Lower leg skin (tissue), 4 donors: ENCODE measurements around the gene KCTD10. TPM values are rescaled to one million over a fixed set of nuclear protein-coding genes. Genes with fewer than 3 reads are reported as not detected.

Experiments used
- DNase-seq, 2 donors: peaks; one replicate each; pipeline ENCODE4 v3.0.0-alpha.2; 2019; ENCODE audit warnings: low spot score in 2 of 2
- H3K4me3 ChIP-seq: fragments of 200-600 bp; sonication (generic); 2 replicates; pipeline ENCODE4 v1.5.1; 2017; ENCODE audit warnings: mild to moderate bottlenecking, low read depth; ENCODE audit not compliant: poor library complexity, severe bottlenecking
- POLR2A ChIP-seq, 2 donors: fragments of 450-650 bp; IDR thresholded peaks; one replicate each; pipeline ENCODE4 v1.6.1; 2016 to 2017; ENCODE audit warnings: antibody characterized with exemption in 2 of 2, mild to moderate bottlenecking in 1 of 2, moderate library complexity in 1 of 2
- WGBS, 2 donors: methylation state at CpG; one replicate each; pipeline ENCODE4 v1.1.5; 2018; 5-methylcytosine and 5-hydroxymethylcytosine counted together
- intact Hi-C: fragments of 100-400 bp; cut with DNase I; formaldehyde crosslinking; loops from one replicate; pipeline ENCODE4 v1.15.0; 2023; ENCODE audit warnings: low total_unique reads
- total RNA-seq, 4 donors: library from RNA; depleted of rRNA; stranded (reverse); fragments of >200 nt; gene quantifications; one replicate each; pipeline ENCODE4 v1.1.0, GENCODE V29; 2016
- TF ChIP-seq, protein P1 (sequence below), 3 donors: fragments of 450-650 bp; IDR thresholded peaks; one replicate each; pipeline ENCODE4 v1.5.1; 2016; ENCODE audit warnings: antibody characterized with exemption in 3 of 3, mild to moderate bottlenecking in 3 of 3, moderate library complexity in 2 of 3

KCTD10 gene
- total RNA-seq, 4 donors from 2014 or later = 22.3 to 60.1 (median 44.1) TPM

GRCh38 chr12:109488051-109488665 is 11.1 kb upstream of the KCTD10 start:
- TF ChIP-seq, protein P1, sequence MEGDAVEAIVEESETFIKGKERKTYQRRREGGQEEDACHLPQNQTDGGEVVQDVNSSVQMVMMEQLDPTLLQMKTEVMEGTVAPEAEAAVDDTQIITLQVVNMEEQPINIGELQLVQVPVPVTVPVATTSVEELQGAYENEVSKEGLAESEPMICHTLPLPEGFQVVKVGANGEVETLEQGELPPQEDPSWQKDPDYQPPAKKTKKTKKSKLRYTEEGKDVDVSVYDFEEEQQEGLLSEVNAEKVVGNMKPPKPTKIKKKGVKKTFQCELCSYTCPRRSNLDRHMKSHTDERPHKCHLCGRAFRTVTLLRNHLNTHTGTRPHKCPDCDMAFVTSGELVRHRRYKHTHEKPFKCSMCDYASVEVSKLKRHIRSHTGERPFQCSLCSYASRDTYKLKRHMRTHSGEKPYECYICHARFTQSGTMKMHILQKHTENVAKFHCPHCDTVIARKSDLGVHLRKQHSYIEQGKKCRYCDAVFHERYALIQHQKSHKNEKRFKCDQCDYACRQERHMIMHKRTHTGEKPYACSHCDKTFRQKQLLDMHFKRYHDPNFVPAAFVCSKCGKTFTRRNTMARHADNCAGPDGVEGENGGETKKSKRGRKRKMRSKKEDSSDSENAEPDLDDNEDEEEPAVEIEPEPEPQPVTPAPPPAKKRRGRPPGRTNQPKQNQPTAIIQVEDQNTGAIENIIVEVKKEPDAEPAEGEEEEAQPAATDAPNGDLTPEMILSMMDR (IDR thresholded peaks at IDR 0.05) = no peak
- no peak for TF ChIP-seq POLR2A (IDR thresholded peaks at IDR 0.05)
- intact Hi-C loops = no loop called here
- no peak overlapping the region for H3K4me3 ChIP-seq
- no peak for DNase-seq
- WGBS, 2 donors = 79 to 82% methylated on average over 7 of the region's 7 CpGs

- intact Hi-C loops = no loop called here
- no peak for DNase-seq
- 87 to 93% methylated on average over 9 of the region's 9 CpGs for WGBS, 2 donors
- no peak overlapping the region for H3K4me3 ChIP-seq
- TF ChIP-seq POLR2A (IDR thresholded peaks at IDR 0.05) = no peak
- TF ChIP-seq, protein P1 (IDR thresholded peaks at IDR 0.05) = no peak
Observed at GRCh38 chr12:109487181-109488050, 10.3 kb upstream of the KCTD10 start.

DNA sequence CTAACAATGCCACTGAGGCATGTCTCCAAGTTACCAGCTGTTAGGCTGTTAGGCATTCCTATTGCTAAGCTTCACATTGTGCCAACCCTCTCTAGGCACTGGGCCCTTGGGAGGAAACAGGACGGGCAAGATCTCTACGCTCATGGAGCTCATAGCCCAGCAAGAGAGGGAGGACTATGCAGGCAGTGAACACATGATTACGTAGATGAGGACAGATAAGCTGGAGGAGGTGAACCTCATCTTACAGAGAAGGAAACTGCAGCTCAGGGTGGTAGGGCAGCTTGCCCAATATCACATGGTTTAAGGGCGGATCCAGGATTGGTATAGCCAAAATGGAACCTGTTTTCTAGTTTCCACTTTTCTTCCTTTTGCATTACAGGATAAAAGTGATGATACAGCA is 8.1 kb upstream of the KCTD10 start:
- 74 to 75% methylated on average over 4 of the region's 4 CpGs for WGBS, 2 donors
- intact Hi-C loops = no loop called here
- TF ChIP-seq, protein P1 (IDR thresholded peaks at IDR 0.05) = no peak
- no peak for TF ChIP-seq POLR2A (IDR thresholded peaks at IDR 0.05)
- no peak overlapping the region for H3K4me3 ChIP-seq
- DNase-seq = no peak

GRCh38 chr12:109483346-109483745 is 6.2 kb upstream of the KCTD10 start:
- WGBS, 2 donors = 92 to 97% methylated on average over 11 of the region's 11 CpGs
- no peak for DNase-seq
- TF ChIP-seq, protein P1 (IDR thresholded peaks at IDR 0.05) = no peak
- TF ChIP-seq POLR2A (IDR thresholded peaks at IDR 0.05) = no peak
- no peak overlapping the region for H3K4me3 ChIP-seq
- intact Hi-C loops = no loop called here

GRCh38 chr12:109482894-109483293 is 5.8 kb upstream of the KCTD10 start:
- TF ChIP-seq, protein P1 (IDR thresholded peaks at IDR 0.05) = no peak
- no peak for TF ChIP-seq POLR2A (IDR thresholded peaks at IDR 0.05)
- no peak overlapping the region for H3K4me3 ChIP-seq
- DNase-seq = no peak
- intact Hi-C loops = no loop called here
- WGBS, 2 donors = 74 to 83% methylated on average over 2 of the region's 2 CpGs
